Trophoblast cell (in vitro differentiated cells and primary cell): Measurements from ENCODE around the gene SND1.

Source experiments
- DNase-seq, 2 donors: peaks; one replicate each; pipeline ENCODE4 v3.0.0-alpha.2; 2016
- H2AFZ ChIP-seq: 2 replicates; pipeline ENCODE4 v1.6.1; 2013; ENCODE audit warnings: low read length, moderate library complexity, mild to moderate bottlenecking; ENCODE audit not compliant: insufficient read depth, poor library complexity
- H2AK5ac ChIP-seq: 2 replicates; pipeline ENCODE4 v1.6.1; 2013; ENCODE audit warnings: mild to moderate bottlenecking, low read length
- H2BK120ac ChIP-seq: 2 replicates; pipeline ENCODE4 v1.6.1; 2013; ENCODE audit warnings: low read length, mild to moderate bottlenecking, moderate library complexity; ENCODE audit not compliant: insufficient read depth, poor library complexity
- H2BK12ac ChIP-seq: 2 replicates; pipeline ENCODE4 v1.6.1; 2013; ENCODE audit warnings: mild to moderate bottlenecking, low read length, moderate library complexity
- H2BK5ac ChIP-seq: 2 replicates; pipeline ENCODE4 v1.6.1; 2013; ENCODE audit warnings: low read length, low read depth, moderate library complexity, mild to moderate bottlenecking; ENCODE audit not compliant: poor library complexity
- H3K14ac ChIP-seq: 2 replicates; pipeline ENCODE4 v1.6.1; 2013; ENCODE audit warnings: mild to moderate bottlenecking, low read length
- H3K18ac ChIP-seq: 2 replicates; pipeline ENCODE4 v1.6.1; 2013; ENCODE audit warnings: mild to moderate bottlenecking, low read length
- H3K23ac ChIP-seq: 2 replicates; pipeline ENCODE4 v1.6.1; 2013; ENCODE audit warnings: low read length
- H3K27ac ChIP-seq: 2 replicates; pipeline ENCODE4 v1.5.1; 2013; ENCODE audit warnings: low read depth, mild to moderate bottlenecking, inconsistent platforms, low read length, moderate library complexity
- H3K27me3 ChIP-seq: 2 replicates; pipeline ENCODE4 v1.6.1; 2013; ENCODE audit warnings: inconsistent platforms, mild to moderate bottlenecking, low read length, moderate library complexity; ENCODE audit not compliant: insufficient read depth
- H3K36me3 ChIP-seq, 2 experiments: 1 replicate in 1 of 2; 2 replicates in 1 of 2; pipeline ENCODE4 v1.6.1; 2013; ENCODE audit warnings: low read length in 2 of 2, mild to moderate bottlenecking in 2 of 2, moderate library complexity in 1 of 2; ENCODE audit not compliant: insufficient read depth in 2 of 2, control insufficient read depth in 1 of 2
- H3K4ac ChIP-seq: 2 replicates; pipeline ENCODE4 v1.6.1; 2013; ENCODE audit warnings: low read depth, mild to moderate bottlenecking, low read length, moderate library complexity
- H3K4me1 ChIP-seq, 2 experiments: 1 replicate in 1 of 2; 2 replicates in 1 of 2; pipeline ENCODE4 v1.6.1; 2013; ENCODE audit warnings: low read length in 2 of 2, mild to moderate bottlenecking in 2 of 2, moderate library complexity in 1 of 2; ENCODE audit not compliant: insufficient read depth in 2 of 2, control insufficient read depth in 1 of 2
- H3K4me2 ChIP-seq: 2 replicates; pipeline ENCODE4 v1.6.1; 2013; ENCODE audit warnings: inconsistent platforms, mild to moderate bottlenecking, low read length, moderate library complexity
- H3K4me3 ChIP-seq: 2 replicates; pipeline ENCODE4 v1.5.1; 2013; ENCODE audit warnings: mild to moderate bottlenecking, low read depth, low read length, inconsistent platforms
- H3K79me1 ChIP-seq: one replicate; pipeline ENCODE4 v1.6.1; 2013; ENCODE audit warnings: low read length
- H3K79me2 ChIP-seq: 2 replicates; pipeline ENCODE4 v1.6.1; 2013; ENCODE audit warnings: low read length, mild to moderate bottlenecking; ENCODE audit not compliant: control insufficient read depth, insufficient read depth, poor library complexity
- H3K9ac ChIP-seq: 2 replicates; pipeline ENCODE4 v1.6.1; 2013; ENCODE audit warnings: mild to moderate bottlenecking, low read length
- H3K9me3 ChIP-seq: 2 replicates; pipeline ENCODE4 v1.6.1; 2013; ENCODE audit warnings: low read depth, mild to moderate bottlenecking, control low read depth, inconsistent platforms, low read length; ENCODE audit not compliant: insufficient read depth
- H4K12ac ChIP-seq: 2 replicates; pipeline ENCODE4 v1.6.1; 2013; ENCODE audit warnings: low read depth, mild to moderate bottlenecking, low read length, moderate library complexity
- H4K8ac ChIP-seq: 2 replicates; pipeline ENCODE4 v1.6.1; 2013; ENCODE audit warnings: low read depth, mild to moderate bottlenecking, low read length, moderate library complexity
- H4K91ac ChIP-seq: one replicate; pipeline ENCODE4 v1.6.1; 2013; ENCODE audit warnings: low read depth, mild to moderate bottlenecking, low read length, moderate library complexity
- WGBS: extraction: QIAGEN DNeasy Blood & Tissue Kit; methylation state at CpG from one replicate; pipeline ENCODE4 v1.1.7; 2013; ENCODE audit warnings: missing lambda C conversion rate; ENCODE audit not compliant: insufficient read length, insufficient coverage; ENCODE audit errors: extremely low coverage; 5-methylcytosine and 5-hydroxymethylcytosine counted together

The SND1 gene

DNA sequence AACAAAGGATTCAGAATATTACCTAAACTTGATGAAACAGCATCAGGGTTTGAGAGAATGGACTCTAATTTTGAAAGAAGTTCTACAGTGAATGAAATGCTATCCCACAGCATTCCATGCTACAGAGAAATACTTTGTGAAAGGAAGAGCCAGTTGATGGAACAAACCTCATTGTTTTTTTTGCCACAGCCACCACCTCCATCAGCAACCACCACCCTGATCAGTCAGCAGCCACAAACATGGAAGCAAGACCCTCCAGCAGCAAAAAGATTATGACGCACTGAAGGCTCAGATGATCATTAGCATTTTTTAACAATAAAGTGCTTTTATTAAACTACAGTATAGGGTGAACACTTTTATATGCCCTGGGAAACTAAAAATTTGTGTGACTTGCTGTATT is 280.5 kb downstream of the SND1 start:
- no peak overlapping the region for H3K4me3 ChIP-seq
- WGBS: no CpG with 5 or more reads among the region's 1 CpG
- no peak overlapping the region for H3K4me2 ChIP-seq
- H2BK5ac ChIP-seq: no peak overlapping the region
- H4K12ac ChIP-seq: no peak overlapping the region
- no peak overlapping the region for H2AK5ac ChIP-seq
- no peak overlapping the region for H4K8ac ChIP-seq
- no peak overlapping the region for H2BK120ac ChIP-seq
- no peak overlapping the region for H3K23ac ChIP-seq
- no peak overlapping the region for H3K27ac ChIP-seq
- peak; percentile 17 to 78 for DNase-seq
- no peak overlapping the region for H3K4ac ChIP-seq
- no peak overlapping the region for H3K9ac ChIP-seq
- H3K4me1 ChIP-seq: no peaks in the 10 kb centered on the region
- peaks cover 10 to 35% of the 10 kb centered on the region in 2 experiments for H3K36me3 ChIP-seq
- no peak overlapping the region for H3K18ac ChIP-seq
- no peak overlapping the region for H2BK12ac ChIP-seq
- H2AFZ ChIP-seq: no peak overlapping the region
- H4K91ac ChIP-seq: no peak overlapping the region
- H3K27me3 ChIP-seq: no peaks in the 10 kb centered on the region
- no peaks in the 10 kb centered on the region for H3K9me3 ChIP-seq
- H3K14ac ChIP-seq: no peak overlapping the region
- no peaks in the 10 kb centered on the region for H3K79me1 ChIP-seq
- no peaks in the 10 kb centered on the region for H3K79me2 ChIP-seq

DNA sequence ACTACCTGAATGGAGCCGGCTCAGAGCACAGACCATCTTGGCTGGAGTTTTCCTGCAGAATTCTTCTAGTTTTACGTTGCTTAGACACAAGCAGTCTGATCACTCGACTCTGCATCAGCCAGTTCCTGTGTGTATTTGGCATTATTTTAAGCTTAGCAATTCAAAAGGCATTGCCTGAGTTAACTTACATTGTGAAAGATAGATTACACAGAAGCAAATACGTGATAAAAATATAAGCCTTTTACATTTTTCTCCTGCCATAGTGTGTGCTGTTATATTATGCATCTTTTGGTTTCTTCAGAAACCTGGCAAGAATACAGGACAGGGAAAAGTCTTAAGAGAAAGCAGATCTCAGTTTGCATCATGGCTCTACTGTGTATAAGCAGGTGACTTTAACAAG is 281.2 kb downstream of the SND1 start:
- Histone ChIP-seq H3K4me1 (no peaks in the 10 kb centered on the region), H3K9me3 (no peaks in the 10 kb centered on the region), H2BK12ac (no peak overlapping the region), H4K8ac (no peak overlapping the region), H3K79me1 (no peaks in the 10 kb centered on the region), H3K4ac (no peak overlapping the region), H3K4me2 (no peak overlapping the region), H2AFZ (no peak overlapping the region), H3K9ac (no peak overlapping the region), H3K4me3 (no peak overlapping the region), H3K23ac (no peak overlapping the region), H3K36me3 (peaks cover 10 to 35% of the 10 kb centered on the region in 2 experiments), H3K27ac (no peak overlapping the region), H2BK5ac (no peak overlapping the region), H3K14ac (no peak overlapping the region), H2BK120ac (no peak overlapping the region), H4K91ac (no peak overlapping the region), H4K12ac (no peak overlapping the region), H3K79me2 (no peaks in the 10 kb centered on the region), H2AK5ac (no peak overlapping the region), H3K18ac (no peak overlapping the region), H3K27me3 (no peaks in the 10 kb centered on the region)
- WGBS: no CpG with 5 or more reads among the region's 4 CpGs
- no peak for DNase-seq

DNA sequence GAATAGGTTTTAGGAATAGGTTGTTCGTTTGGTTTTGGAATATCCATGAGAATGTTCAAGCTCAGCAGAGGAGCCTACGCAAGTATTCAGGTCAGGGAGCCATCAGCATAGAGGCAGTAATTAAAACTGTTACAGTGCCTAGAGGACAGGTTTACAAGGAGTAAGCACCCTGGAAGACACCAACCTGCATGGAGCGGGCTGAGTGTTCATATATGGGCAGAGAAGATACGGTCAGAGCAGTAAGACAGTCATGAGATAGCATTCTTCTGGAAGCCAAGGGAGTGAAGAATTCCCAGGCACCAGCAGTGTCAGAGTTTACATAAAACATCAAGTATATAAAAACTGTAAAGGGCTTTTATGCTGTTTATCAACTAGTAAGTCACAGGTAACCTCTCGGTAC is 282.7 kb downstream of the SND1 start:
- WGBS: no CpG with 5 or more reads among the region's 5 CpGs
- Histone ChIP-seq H3K4me3 (no peak overlapping the region), H3K9ac (no peak overlapping the region)

DNA sequence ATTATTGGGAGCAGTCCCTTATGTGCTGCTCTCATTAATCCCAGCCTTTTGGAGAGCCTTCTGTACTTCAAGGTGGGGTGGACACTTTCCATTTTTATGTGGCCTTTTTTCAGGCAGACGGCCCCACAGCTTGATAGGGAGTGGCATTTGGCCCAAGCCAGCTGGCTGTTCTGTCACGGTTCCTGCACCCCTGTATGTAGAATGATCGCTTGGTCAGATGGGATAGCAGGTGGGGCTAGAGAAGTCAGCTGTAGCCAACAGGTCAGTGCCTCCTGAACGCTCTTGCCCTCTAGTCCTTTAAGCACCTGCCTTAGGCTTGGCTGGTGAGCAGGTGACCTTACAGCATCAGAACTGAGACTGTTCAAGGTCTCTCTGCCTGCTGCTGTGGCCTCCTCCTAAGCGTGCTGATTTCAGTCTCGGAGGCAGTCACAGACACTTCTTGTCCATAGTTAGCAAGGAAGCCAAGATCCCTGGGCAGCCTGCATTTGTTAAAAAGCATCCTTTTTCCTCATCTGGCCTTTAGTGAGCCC is 283.9 kb downstream of the SND1 start:
- H3K27me3 ChIP-seq: no peaks in the 10 kb centered on the region
- H3K4me3 ChIP-seq: no peak overlapping the region
- H2BK12ac ChIP-seq: no peak overlapping the region
- no CpG with 5 or more reads among the region's 6 CpGs for WGBS
- no peak overlapping the region for H3K14ac ChIP-seq
- no peak overlapping the region for H4K8ac ChIP-seq
- no peak overlapping the region for H3K4me2 ChIP-seq
- no peak overlapping the region for H2AK5ac ChIP-seq
- H2AFZ ChIP-seq: no peak overlapping the region
- H2BK5ac ChIP-seq: no peak overlapping the region
- H4K91ac ChIP-seq: no peak overlapping the region
- H3K9ac ChIP-seq: no peak overlapping the region
- H3K4ac ChIP-seq: no peak overlapping the region
- no peaks in the 10 kb centered on the region for H3K4me1 ChIP-seq
- H3K23ac ChIP-seq: no peak overlapping the region
- H3K36me3 ChIP-seq: peaks cover 2 to 19% of the 10 kb centered on the region in 2 experiments
- H2BK120ac ChIP-seq: no peak overlapping the region
- no peak overlapping the region for H3K27ac ChIP-seq
- H3K79me1 ChIP-seq: no peaks in the 10 kb centered on the region
- H3K79me2 ChIP-seq: no peaks in the 10 kb centered on the region
- no peak overlapping the region for H3K18ac ChIP-seq
- H4K12ac ChIP-seq: no peak overlapping the region
- DNase-seq: no peak
- no peaks in the 10 kb centered on the region for H3K9me3 ChIP-seq

More for the DNA sequence above, 282.7 kb downstream of the SND1 start:
- Histone ChIP-seq H3K18ac (no peak overlapping the region), H4K8ac (no peak overlapping the region), H3K27me3 (no peaks in the 10 kb centered on the region), H3K27ac (no peak overlapping the region), H3K79me1 (no peaks in the 10 kb centered on the region), H3K9me3 (no peaks in the 10 kb centered on the region), H3K36me3 (peaks cover 6 to 28% of the 10 kb centered on the region in 2 experiments), H4K12ac (no peak overlapping the region), H3K4ac (no peak overlapping the region), H2BK5ac (no peak overlapping the region), H3K79me2 (no peaks in the 10 kb centered on the region), H3K4me1 (no peaks in the 10 kb centered on the region), H3K14ac (no peak overlapping the region), H2AK5ac (no peak overlapping the region), H3K4me2 (no peak overlapping the region), H3K23ac (no peak overlapping the region), H4K91ac (no peak overlapping the region), H2BK12ac (no peak overlapping the region), H2BK120ac (no peak overlapping the region), H2AFZ (no peak overlapping the region)
- peak; percentile 66 to 76 for DNase-seq
